SK-N-SH (cell line): ENCODE measurements around the gene FHDC1. TPM values are rescaled to one million over a fixed set of nuclear protein-coding genes. Genes with fewer than 3 reads are reported as not detected.

Experiments used
- CTCF ChIA-PET: fragments of 300-600, 350-600 bp; formaldehyde crosslinking; extraction: SDS; loops from one replicate; lab custom pipeline; 2021; lab: Yijun Ruan, JAX
- POLR2A ChIA-PET: fragments of 350-600 bp; sonication (Branson Sonifier 250); formaldehyde crosslinking; extraction: SDS; loops from one replicate; lab custom pipeline; 2020; ENCODE audit warnings: antibody characterized with exemption, inconsistent platforms; lab: Yijun Ruan, JAX
- DNase-seq: peaks from one replicate; pipeline ENCODE4 v3.0.0; 2012
- H2AFZ ChIP-seq: fragments of 200-600 bp; sonication (generic); 2 replicates; pipeline ENCODE4 v1.8.1; 2016; ENCODE audit warnings: antibody characterized with exemption, mild to moderate bottlenecking, low read depth
- H3F3A ChIP-seq: fragments of 200-600 bp; sonication (generic); replicated peaks from 2 replicates; pipeline ENCODE3; 2016; ENCODE audit warnings: antibody characterized with exemption, mild to moderate bottlenecking; ENCODE audit not compliant: insufficient read depth
- H3K27ac ChIP-seq, 2 experiments: fragments of 200-500 bp in 1 of 2; fragments of 200-600 bp in 1 of 2; sonication (Bioruptor generic) in 1 of 2; sonication (generic), shearing (Covaris generic) in 1 of 2; 2 replicates each; pipeline versions ENCODE4 v1.5.1 to v1.6.1; 2014 to 2016; ENCODE audit warnings: low read depth in 2 of 2, inconsistent platforms in 1 of 2, low read length in 1 of 2, mild to moderate bottlenecking in 1 of 2, mixed read lengths in 1 of 2
- H3K27me3 ChIP-seq: fragments of 200-600 bp; sonication (generic), shearing (Covaris generic); 2 replicates; pipeline ENCODE4 v1.6.1; 2016; ENCODE audit warnings: mixed run types; ENCODE audit not compliant: insufficient read depth
- H3K36me3 ChIP-seq, 2 experiments: fragments of 200-500 bp in 1 of 2; fragments of 200-600 bp in 1 of 2; sonication (Bioruptor generic) in 1 of 2; sonication (generic) in 1 of 2; replicated peaks in 1 of 2; 2 replicates each; pipeline versions ENCODE3 to v1.5.1; 2014 to 2016; ENCODE audit warnings: low read length in 1 of 2, mild to moderate bottlenecking in 1 of 2; ENCODE audit not compliant: insufficient read depth in 2 of 2, control insufficient read depth in 1 of 2
- H3K4me1 ChIP-seq, 2 experiments: fragments of 200-500 bp in 1 of 2; fragments of 200-600 bp in 1 of 2; sonication (Bioruptor generic) in 1 of 2; sonication (generic), shearing (Covaris generic) in 1 of 2; 2 replicates each; pipeline versions ENCODE4 v1.5.1 to v1.6.1; 2014 to 2016; ENCODE audit warnings: low read depth in 1 of 2, low read length in 1 of 2, mixed run types in 1 of 2; ENCODE audit not compliant: insufficient read depth in 2 of 2, control insufficient read depth in 1 of 2
- H3K4me2 ChIP-seq: fragments of 200-600 bp; sonication (generic), shearing (Covaris generic); 2 replicates; pipeline ENCODE4 v1.6.1; 2017; ENCODE audit warnings: mixed run types
- H3K4me3 ChIP-seq, 2 experiments: fragments of 200-500 bp in 1 of 2; fragments of 200-600 bp in 1 of 2; sonication (Bioruptor generic) in 1 of 2; sonication (generic), shearing (Covaris generic) in 1 of 2; 2 replicates each; pipeline versions ENCODE4 v1.5.1 to v1.8.1; 2014 to 2016; ENCODE audit warnings: low read depth in 2 of 2, inconsistent platforms in 1 of 2, low read length in 1 of 2, mild to moderate bottlenecking in 1 of 2, mixed read lengths in 1 of 2, moderate library complexity in 1 of 2
- H3K79me2 ChIP-seq: fragments of 200-600 bp; sonication (generic); 2 replicates; pipeline ENCODE4 v1.8.1; 2017; ENCODE audit warnings: mild to moderate bottlenecking; ENCODE audit not compliant: insufficient read depth
- H3K9ac ChIP-seq: fragments of 200-600 bp; sonication (generic); 2 replicates; pipeline ENCODE4 v1.6.1; 2017; ENCODE audit warnings: mixed run types
- H3K9me2 ChIP-seq: fragments of 200-600 bp; sonication (generic); 2 replicates; pipeline ENCODE4 v1.6.1; 2017; ENCODE audit warnings: mixed run types
- H3K9me3 ChIP-seq: fragments of 200-600 bp; sonication (generic); 2 replicates; pipeline ENCODE4 v1.6.1; 2017; ENCODE audit warnings: mixed run types, mild to moderate bottlenecking, moderate library complexity
- H4K20me1 ChIP-seq: fragments of 200-600 bp; sonication (generic); 2 replicates; pipeline ENCODE4 v1.6.1; 2017; ENCODE audit warnings: mild to moderate bottlenecking, mixed run types; ENCODE audit not compliant: insufficient read depth
- ELF1 ChIP-seq: IDR thresholded peaks from 2 replicates; pipeline ENCODE4 v1.4.0; 2012
- EZH2phosphoT487 ChIP-seq: fragments of 200-600 bp; sonication (generic); IDR thresholded peaks from 2 replicates; pipeline ENCODE4 v1.6.1; 2017; ENCODE audit warnings: low read depth, mixed run types, mild to moderate bottlenecking, antibody characterized with exemption, moderate library complexity, borderline replicate concordance
- FOSL2 ChIP-seq: IDR thresholded peaks from 2 replicates; pipeline ENCODE4 v1.4.0; 2012; ENCODE audit warnings: low read depth, mild to moderate bottlenecking, moderate library complexity, borderline replicate concordance
- FOXM1 ChIP-seq: IDR thresholded peaks from 2 replicates; pipeline ENCODE4 v1.4.0; 2012; ENCODE audit warnings: low read depth, mild to moderate bottlenecking
- JUND ChIP-seq: IDR thresholded peaks from 2 replicates; pipeline ENCODE4 v1.4.0; 2012
- MEF2A ChIP-seq: IDR thresholded peaks from 2 replicates; pipeline ENCODE4 v1.4.0; 2012; ENCODE audit warnings: low read depth, borderline replicate concordance
- NFIC ChIP-seq: IDR thresholded peaks from 2 replicates; pipeline ENCODE4 v1.4.0; 2012; ENCODE audit warnings: borderline replicate concordance
- RFX5 ChIP-seq: IDR thresholded peaks from 2 replicates; pipeline ENCODE4 v1.6.1; 2012; ENCODE audit warnings: mild to moderate bottlenecking, improper control_type of control experiment, low read length
- WGBS: methylation state at CpG from one replicate; pipeline ENCODE4 v1.1.6; 2017; ENCODE audit warnings: low lambda C conversion rate; 5-methylcytosine and 5-hydroxymethylcytosine counted together
- polyA plus RNA-seq, 3 experiments: library from polyadenylated mRNA; depleted of rRNA; stranded (reverse); fragments of >200 nt; gene quantifications; 2 replicates each; pipeline ENCODE4 v1.2.3, GENCODE V29; 2012
- TF ChIP-seq, protein P1 (sequence below): IDR thresholded peaks from 2 replicates; pipeline ENCODE4 v1.4.0; 2012; ENCODE audit warnings: low read depth, borderline replicate concordance
- TF ChIP-seq, protein P2 (sequence below): fragments of 150-350 bp; IDR thresholded peaks from 2 replicates; pipeline ENCODE4 v1.6.1; 2016; ENCODE audit warnings: mild to moderate bottlenecking, low read depth, low read length
- TF ChIP-seq, protein P3 (sequence below): fragments of 150-350 bp; IDR thresholded peaks from 2 replicates; pipeline ENCODE4 v1.6.1; 2017; ENCODE audit warnings: antibody characterized with exemption, low read length, low read depth, borderline replicate concordance
- TF ChIP-seq, protein P4 (sequence below): IDR thresholded peaks from 2 replicates; pipeline ENCODE4; 2012
- TF ChIP-seq, protein P5 (sequence below): IDR thresholded peaks from 2 replicates; pipeline ENCODE4 v1.4.0; 2012; ENCODE audit warnings: low read depth

Gene FHDC1
- polyA plus RNA-seq, 1 of the 3 experiments (the other 2 are of a cell fraction): 0.02 TPM

GRCh38 chr4:152943672-152944071, 7.5 kb downstream of the FHDC1 start:
- H3F3A ChIP-seq: no peaks in the 10 kb centered on the region
- WGBS: 83% methylated on average over 6 of the region's 6 CpGs
- DNase-seq: no peak
- CTCF ChIA-PET: interaction anchor here (0.6 to 1.5 kb wide), 3 partner anchors 11 to 185 kb away, joined by 3 to 10 read pairs (median 5); no protein-coding TSS in a partner anchor
- no peak overlapping the region for H3K9ac ChIP-seq
- TF ChIP-seq, protein P1, sequence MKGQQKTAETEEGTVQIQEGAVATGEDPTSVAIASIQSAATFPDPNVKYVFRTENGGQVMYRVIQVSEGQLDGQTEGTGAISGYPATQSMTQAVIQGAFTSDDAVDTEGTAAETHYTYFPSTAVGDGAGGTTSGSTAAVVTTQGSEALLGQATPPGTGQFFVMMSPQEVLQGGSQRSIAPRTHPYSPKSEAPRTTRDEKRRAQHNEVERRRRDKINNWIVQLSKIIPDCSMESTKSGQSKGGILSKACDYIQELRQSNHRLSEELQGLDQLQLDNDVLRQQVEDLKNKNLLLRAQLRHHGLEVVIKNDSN: no peak
- TF ChIP-seq JUND (no peak), NFIC (no peak), FOSL2 (no peak), ELF1 (no peak), EZH2phosphoT487 (no peak), RFX5 (no peak), FOXM1 (no peak), MEF2A (no peak)
- TF ChIP-seq, protein P2, sequence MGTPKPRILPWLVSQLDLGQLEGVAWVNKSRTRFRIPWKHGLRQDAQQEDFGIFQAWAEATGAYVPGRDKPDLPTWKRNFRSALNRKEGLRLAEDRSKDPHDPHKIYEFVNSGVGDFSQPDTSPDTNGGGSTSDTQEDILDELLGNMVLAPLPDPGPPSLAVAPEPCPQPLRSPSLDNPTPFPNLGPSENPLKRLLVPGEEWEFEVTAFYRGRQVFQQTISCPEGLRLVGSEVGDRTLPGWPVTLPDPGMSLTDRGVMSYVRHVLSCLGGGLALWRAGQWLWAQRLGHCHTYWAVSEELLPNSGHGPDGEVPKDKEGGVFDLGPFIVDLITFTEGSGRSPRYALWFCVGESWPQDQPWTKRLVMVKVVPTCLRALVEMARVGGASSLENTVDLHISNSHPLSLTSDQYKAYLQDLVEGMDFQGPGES: no peak
- TF ChIP-seq, protein P3, sequence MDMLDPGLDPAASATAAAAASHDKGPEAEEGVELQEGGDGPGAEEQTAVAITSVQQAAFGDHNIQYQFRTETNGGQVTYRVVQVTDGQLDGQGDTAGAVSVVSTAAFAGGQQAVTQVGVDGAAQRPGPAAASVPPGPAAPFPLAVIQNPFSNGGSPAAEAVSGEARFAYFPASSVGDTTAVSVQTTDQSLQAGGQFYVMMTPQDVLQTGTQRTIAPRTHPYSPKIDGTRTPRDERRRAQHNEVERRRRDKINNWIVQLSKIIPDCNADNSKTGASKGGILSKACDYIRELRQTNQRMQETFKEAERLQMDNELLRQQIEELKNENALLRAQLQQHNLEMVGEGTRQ: no peak
- TF ChIP-seq, protein P4, sequence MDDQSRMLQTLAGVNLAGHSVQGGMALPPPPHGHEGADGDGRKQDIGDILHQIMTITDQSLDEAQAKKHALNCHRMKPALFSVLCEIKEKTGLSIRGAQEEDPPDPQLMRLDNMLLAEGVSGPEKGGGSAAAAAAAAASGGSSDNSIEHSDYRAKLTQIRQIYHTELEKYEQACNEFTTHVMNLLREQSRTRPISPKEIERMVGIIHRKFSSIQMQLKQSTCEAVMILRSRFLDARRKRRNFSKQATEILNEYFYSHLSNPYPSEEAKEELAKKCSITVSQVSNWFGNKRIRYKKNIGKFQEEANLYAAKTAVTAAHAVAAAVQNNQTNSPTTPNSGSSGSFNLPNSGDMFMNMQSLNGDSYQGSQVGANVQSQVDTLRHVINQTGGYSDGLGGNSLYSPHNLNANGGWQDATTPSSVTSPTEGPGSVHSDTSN: no peak
- TF ChIP-seq, protein P5, sequence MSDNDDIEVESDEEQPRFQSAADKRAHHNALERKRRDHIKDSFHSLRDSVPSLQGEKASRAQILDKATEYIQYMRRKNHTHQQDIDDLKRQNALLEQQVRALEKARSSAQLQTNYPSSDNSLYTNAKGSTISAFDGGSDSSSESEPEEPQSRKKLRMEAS: no peak
- H3K79me2 ChIP-seq: no peaks in the 10 kb centered on the region
- no peaks in the 10 kb centered on the region; a peak in 2 of 4 replicates for H3K4me1 ChIP-seq
- H4K20me1 ChIP-seq: no peaks in the 10 kb centered on the region
- H3K4me2 ChIP-seq: no peak overlapping the region
- no peaks in the 10 kb centered on the region for H3K36me3 ChIP-seq
- H3K9me2 ChIP-seq: no peaks in the 10 kb centered on the region
- H2AFZ ChIP-seq: no peak overlapping the region
- no peak overlapping the region; a peak in 1 of 4 replicates for H3K27ac ChIP-seq
- no peak overlapping the region for H3K4me3 ChIP-seq
- no peaks in the 10 kb centered on the region for H3K9me3 ChIP-seq
- POLR2A ChIA-PET: no interaction called here
- H3K27me3 ChIP-seq: peaks cover 11% of the 10 kb centered on the region
